Prostate gland (tissue), 2 donors: ENCODE measurements around the gene MRPS6. TPM values are rescaled to one million over a fixed set of nuclear protein-coding genes. Genes with fewer than 3 reads are reported as not detected.

Experiments used
- DNase-seq: peaks from one replicate; pipeline ENCODE4 v3.0.0-alpha.2; 2019; ENCODE audit warnings: low spot score
- H3K27ac ChIP-seq, 2 donors: fragments of 200-600 bp; sonication (generic); 2 replicates each; pipeline ENCODE4 v1.5.1; 2017 to 2019
- H3K27me3 ChIP-seq: fragments of 200-600 bp; sonication (generic); replicated peaks from 2 replicates; pipeline ENCODE4 v1.5.1; 2019; ENCODE audit not compliant: insufficient read depth
- H3K36me3 ChIP-seq, 2 donors: fragments of 200-600 bp; sonication (generic); 1 replicate in 1 of 2; 2 replicates in 1 of 2; pipeline versions ENCODE4 v1.5.1 to v1.8.1; 2017 to 2019
- H3K4me1 ChIP-seq: fragments of 200-600 bp; sonication (generic); replicated peaks from 2 replicates; pipeline ENCODE4 v1.5.1; 2019
- H3K4me3 ChIP-seq, 2 donors: fragments of 200-600 bp; sonication (generic); 2 replicates each; pipeline ENCODE4 v1.5.1; 2017 to 2019
- H3K9me3 ChIP-seq: fragments of 200-600 bp; sonication (generic); 2 replicates; pipeline ENCODE4 v1.5.1; 2017
- CTCF ChIP-seq, 4 experiments: fragments of 200-600 bp in 2 of 4; fragments of 450-650 bp in 2 of 4; sonication (generic) in 2 of 4; IDR thresholded peaks; 1 replicate in 3 of 4; 2 replicates in 1 of 4; pipeline ENCODE4 v1.5.1; 2016 to 2019; ENCODE audit warnings: antibody characterized with exemption in 4 of 4, mild to moderate bottlenecking in 2 of 4, moderate library complexity in 2 of 4
- POLR2A ChIP-seq: fragments of 450-650 bp; IDR thresholded peaks from one replicate; pipeline ENCODE4 v1.6.1; 2016; ENCODE audit warnings: antibody characterized with exemption, mild to moderate bottlenecking
- POLR2AphosphoS5 ChIP-seq: sonication (generic); formaldehyde crosslinking; IDR thresholded peaks from one replicate; pipeline ENCODE4 v1.6.1; 2017; ENCODE audit warnings: antibody characterized with exemption
- WGBS: methylation state at CpG from one replicate; pipeline ENCODE4 v1.1.5; 2018; 5-methylcytosine and 5-hydroxymethylcytosine counted together
- intact Hi-C: fragments of 100-400 bp; cut with DNase I; formaldehyde crosslinking; loops from one replicate; pipeline ENCODE4 v1.14.2; 2022
- total RNA-seq, 2 donors: library from RNA; depleted of rRNA; stranded (reverse); fragments of >200 nt; gene quantifications; one replicate each; pipeline ENCODE4 v1.1.0, GENCODE V29; 2016

Gene MRPS6
- total RNA-seq, 2 donors from 2014 or later, result 24.9 to 75.8 TPM

GRCh38 chr21:34147792-34148418 lies 74.5 kb downstream of the MRPS6 start:
- 93% methylated on average over 10 of the region's 10 CpGs for WGBS
- no peak for DNase-seq
- TF ChIP-seq POLR2AphosphoS5 (no peak), POLR2A (no peak), CTCF (IDR thresholded peaks at IDR 0.05) (no peak)
- Histone ChIP-seq H3K27me3 (no peaks in the 10 kb centered on the region), H3K27ac (no peak overlapping the region), H3K36me3 (no peaks in the 10 kb centered on the region), H3K4me3 (no peak overlapping the region), H3K9me3 (no peaks in the 10 kb centered on the region), H3K4me1 (no peaks in the 10 kb centered on the region)
- intact Hi-C loops, result no loop called here

GRCh38 chr21:34148419-34148804 lies 75.0 kb downstream of the MRPS6 start:
- intact Hi-C loops, result no loop called here
- no peak for TF ChIP-seq POLR2A
- no peak for TF ChIP-seq POLR2AphosphoS5
- no peak for TF ChIP-seq CTCF (IDR thresholded peaks at IDR 0.05)

GRCh38 chr21:34148826-34149558 lies 75.6 kb downstream of the MRPS6 start:
- TF ChIP-seq POLR2AphosphoS5 (no peak), CTCF (IDR thresholded peaks at IDR 0.05) (no peak), POLR2A (no peak)
- H3K27ac ChIP-seq, result no peak overlapping the region
- intact Hi-C loops, result no loop called here
- H3K9me3 ChIP-seq, result no peaks in the 10 kb centered on the region
- no peak overlapping the region for H3K4me3 ChIP-seq
- no peaks in the 10 kb centered on the region for H3K36me3 ChIP-seq
- DNase-seq, result no peak
- H3K27me3 ChIP-seq, result no peaks in the 10 kb centered on the region
- H3K4me1 ChIP-seq, result no peaks in the 10 kb centered on the region
- 79% methylated on average over 7 of the region's 7 CpGs for WGBS

More at GRCh38 chr21:34148419-34148804, 75.0 kb downstream of the MRPS6 start:
- H3K4me3 ChIP-seq, result no peak overlapping the region
- no peaks in the 10 kb centered on the region for H3K9me3 ChIP-seq
- no peak overlapping the region for H3K27ac ChIP-seq
- no peak for DNase-seq
- H3K36me3 ChIP-seq, result no peaks in the 10 kb centered on the region
- H3K27me3 ChIP-seq, result no peaks in the 10 kb centered on the region
- WGBS, result 89% methylated on average over 3 of the region's 3 CpGs
- H3K4me1 ChIP-seq, result no peaks in the 10 kb centered on the region

GRCh38 chr21:34152500-34152899 lies 79.1 kb downstream of the MRPS6 start:
- H3K4me1 ChIP-seq, result no peaks in the 10 kb centered on the region
- no peak overlapping the region for H3K4me3 ChIP-seq
- H3K27me3 ChIP-seq, result no peaks in the 10 kb centered on the region
- intact Hi-C loops, result no loop called here
- H3K36me3 ChIP-seq, result no peaks in the 10 kb centered on the region
- TF ChIP-seq CTCF (IDR thresholded peaks at IDR 0.05), result no peak
- no peak for TF ChIP-seq POLR2A
- no peak for TF ChIP-seq POLR2AphosphoS5
- 90% methylated on average over 5 of the region's 5 CpGs for WGBS
- H3K9me3 ChIP-seq, result no peaks in the 10 kb centered on the region
- no peak overlapping the region for H3K27ac ChIP-seq
- DNase-seq, result no peak

GRCh38 chr21:34154878-34155277 lies 81.5 kb downstream of the MRPS6 start:
- Histone ChIP-seq H3K27me3 (no peaks in the 10 kb centered on the region), H3K9me3 (no peaks in the 10 kb centered on the region), H3K4me3 (no peak overlapping the region), H3K27ac (no peak overlapping the region), H3K36me3 (no peaks in the 10 kb centered on the region), H3K4me1 (no peaks in the 10 kb centered on the region)
- WGBS, result 93% methylated on average over 5 of the region's 5 CpGs
- TF ChIP-seq POLR2AphosphoS5, result no peak
- TF ChIP-seq CTCF (IDR thresholded peaks at IDR 0.05), result no peak
- TF ChIP-seq POLR2A, result no peak
- intact Hi-C loops, result no loop called here
- no peak for DNase-seq
